PFSK-1 (cell line): ENCODE data around the gene RPUSD1.

ENCODE experiments used
- FOXP2 ChIP-seq: optimal IDR thresholded peaks from 2 replicates; pipeline ENCODE3; 2011; ENCODE audit warnings: borderline replicate concordance, control low read depth, inconsistent platforms; ENCODE audit not compliant: insufficient read depth; ENCODE audit errors: extremely low read length, extremely low read depth
- POLR2AphosphoS5 ChIP-seq: IDR thresholded peaks from 2 replicates; pipeline ENCODE4 v1.6.1; 2012; ENCODE audit warnings: low read depth, mild to moderate bottlenecking, control low read depth, low read length, moderate library complexity
- SIN3A ChIP-seq: IDR thresholded peaks from 2 replicates; pipeline ENCODE4 v1.6.1; 2012; ENCODE audit warnings: mild to moderate bottlenecking, low read length, moderate library complexity, borderline replicate concordance; ENCODE audit not compliant: insufficient read depth
- TAF1 ChIP-seq: IDR thresholded peaks from 2 replicates; pipeline ENCODE4 v1.6.1; 2012; ENCODE audit warnings: low read length, control low read depth, borderline replicate concordance; ENCODE audit not compliant: insufficient read depth
- TF ChIP-seq, protein P1 (sequence below), 2 experiments: IDR thresholded peaks; 2 replicates each; pipeline versions ENCODE4 v1.6.1 to v1.8.0; 2011 to 2012; ENCODE audit warnings: low read depth in 2 of 2, low read length in 2 of 2, control low read depth in 1 of 2, inconsistent platforms in 1 of 2, mild to moderate bottlenecking in 1 of 2, moderate library complexity in 1 of 2; ENCODE audit not compliant: insufficient read depth in 1 of 2

RPUSD1 gene

DNA sequence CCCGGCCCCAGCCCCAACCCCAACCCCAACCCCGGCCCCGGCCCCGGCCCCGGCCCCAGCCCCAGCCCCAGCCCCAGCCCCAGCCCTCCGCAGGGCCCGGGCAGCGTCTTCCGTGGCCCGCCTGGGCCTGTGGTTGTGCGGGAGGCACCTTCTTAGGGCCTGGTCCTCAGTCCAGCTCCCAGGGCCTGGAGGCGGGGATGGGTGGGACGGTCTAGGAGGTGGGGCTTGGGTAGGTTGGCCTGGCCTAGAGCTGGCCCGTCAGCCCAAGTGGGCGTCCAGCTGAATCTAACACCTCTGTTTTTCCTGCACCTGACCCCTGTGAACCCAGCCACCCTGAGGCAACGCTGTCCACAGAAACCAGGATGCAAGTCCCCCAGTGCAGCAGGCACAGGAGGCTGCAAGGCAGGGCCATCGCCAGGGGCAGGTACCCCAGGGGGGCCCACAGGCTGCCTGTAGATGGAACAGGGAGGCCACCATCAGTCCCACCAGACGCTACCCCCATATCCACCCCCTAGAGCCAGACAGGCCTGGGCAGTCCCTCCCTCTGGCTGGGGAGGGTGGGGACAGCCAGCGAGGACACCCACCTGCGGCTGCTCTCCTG lies 18.9 kb downstream of the RPUSD1 start:
- TF ChIP-seq, protein P1, sequence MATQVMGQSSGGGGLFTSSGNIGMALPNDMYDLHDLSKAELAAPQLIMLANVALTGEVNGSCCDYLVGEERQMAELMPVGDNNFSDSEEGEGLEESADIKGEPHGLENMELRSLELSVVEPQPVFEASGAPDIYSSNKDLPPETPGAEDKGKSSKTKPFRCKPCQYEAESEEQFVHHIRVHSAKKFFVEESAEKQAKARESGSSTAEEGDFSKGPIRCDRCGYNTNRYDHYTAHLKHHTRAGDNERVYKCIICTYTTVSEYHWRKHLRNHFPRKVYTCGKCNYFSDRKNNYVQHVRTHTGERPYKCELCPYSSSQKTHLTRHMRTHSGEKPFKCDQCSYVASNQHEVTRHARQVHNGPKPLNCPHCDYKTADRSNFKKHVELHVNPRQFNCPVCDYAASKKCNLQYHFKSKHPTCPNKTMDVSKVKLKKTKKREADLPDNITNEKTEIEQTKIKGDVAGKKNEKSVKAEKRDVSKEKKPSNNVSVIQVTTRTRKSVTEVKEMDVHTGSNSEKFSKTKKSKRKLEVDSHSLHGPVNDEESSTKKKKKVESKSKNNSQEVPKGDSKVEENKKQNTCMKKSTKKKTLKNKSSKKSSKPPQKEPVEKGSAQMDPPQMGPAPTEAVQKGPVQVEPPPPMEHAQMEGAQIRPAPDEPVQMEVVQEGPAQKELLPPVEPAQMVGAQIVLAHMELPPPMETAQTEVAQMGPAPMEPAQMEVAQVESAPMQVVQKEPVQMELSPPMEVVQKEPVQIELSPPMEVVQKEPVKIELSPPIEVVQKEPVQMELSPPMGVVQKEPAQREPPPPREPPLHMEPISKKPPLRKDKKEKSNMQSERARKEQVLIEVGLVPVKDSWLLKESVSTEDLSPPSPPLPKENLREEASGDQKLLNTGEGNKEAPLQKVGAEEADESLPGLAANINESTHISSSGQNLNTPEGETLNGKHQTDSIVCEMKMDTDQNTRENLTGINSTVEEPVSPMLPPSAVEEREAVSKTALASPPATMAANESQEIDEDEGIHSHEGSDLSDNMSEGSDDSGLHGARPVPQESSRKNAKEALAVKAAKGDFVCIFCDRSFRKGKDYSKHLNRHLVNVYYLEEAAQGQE (IDR thresholded peaks at IDR 0.05; ENCODE audit: insufficient read depth in 1 of 2, low read depth in 2 of 2, low read length in 2 of 2): no peak
- TF ChIP-seq POLR2AphosphoS5: no peak
- TF ChIP-seq SIN3A: no peak
- no peak for TF ChIP-seq TAF1
- TF ChIP-seq FOXP2: no peak

DNA sequence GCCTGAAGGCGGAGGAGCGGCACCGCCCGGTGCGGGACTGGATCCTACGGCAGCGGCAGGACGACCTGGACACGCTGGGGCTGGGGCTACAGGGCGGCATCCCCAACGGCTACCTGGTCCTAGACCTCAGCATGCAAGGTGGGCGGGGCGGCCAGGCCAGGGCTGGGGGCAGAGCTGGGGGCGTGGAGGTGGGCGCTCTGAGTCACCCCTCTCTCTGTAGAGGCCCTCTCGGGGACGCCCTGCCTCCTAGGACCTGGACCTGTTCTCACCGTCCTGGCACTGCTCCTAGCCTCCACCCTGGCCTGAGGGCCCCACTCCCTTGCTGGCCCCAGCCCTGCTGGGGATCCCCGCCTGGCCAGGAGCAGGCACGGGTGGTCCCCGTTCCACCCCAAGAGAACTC lies 19.8 kb downstream of the RPUSD1 start:
- TF ChIP-seq FOXP2: no peak
- no peak for TF ChIP-seq POLR2AphosphoS5
- TF ChIP-seq TAF1: no peak
- TF ChIP-seq SIN3A: no peak
- TF ChIP-seq, protein P1 (IDR thresholded peaks at IDR 0.05; ENCODE audit: insufficient read depth in 1 of 2, low read depth in 2 of 2, low read length in 2 of 2): no peak

DNA sequence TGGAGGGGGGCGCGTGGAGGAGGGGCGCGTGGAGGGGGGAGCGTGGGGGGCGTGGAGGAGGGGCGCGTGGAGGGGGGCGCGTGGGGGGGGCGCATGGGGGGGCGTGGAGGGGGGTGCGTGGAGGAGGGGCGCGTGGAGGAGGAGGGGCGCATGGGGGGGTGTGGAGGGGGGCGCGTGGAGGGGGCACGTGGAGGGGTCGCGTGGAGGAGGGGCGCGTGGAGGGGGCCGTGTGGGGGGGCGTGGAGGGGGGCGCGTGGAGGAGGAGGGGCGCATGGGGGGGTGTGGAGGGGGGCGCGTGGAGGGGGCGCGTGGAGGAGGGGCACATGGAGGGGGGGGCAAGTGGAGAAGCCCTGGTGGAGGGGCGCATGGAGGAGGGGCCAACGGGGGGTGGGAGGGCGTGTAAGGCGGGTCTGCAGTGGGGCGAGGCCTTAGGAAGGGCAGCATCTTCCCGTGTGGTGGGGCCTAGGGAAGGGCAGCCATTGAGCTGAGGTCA lies 20.4 kb downstream of the RPUSD1 start:
- no peak for TF ChIP-seq POLR2AphosphoS5
- TF ChIP-seq FOXP2: no peak
- TF ChIP-seq TAF1: no peak
- TF ChIP-seq SIN3A: no peak
- TF ChIP-seq, protein P1 (IDR thresholded peaks at IDR 0.05; ENCODE audit: insufficient read depth in 1 of 2, low read depth in 2 of 2, low read length in 2 of 2): no peak

DNA sequence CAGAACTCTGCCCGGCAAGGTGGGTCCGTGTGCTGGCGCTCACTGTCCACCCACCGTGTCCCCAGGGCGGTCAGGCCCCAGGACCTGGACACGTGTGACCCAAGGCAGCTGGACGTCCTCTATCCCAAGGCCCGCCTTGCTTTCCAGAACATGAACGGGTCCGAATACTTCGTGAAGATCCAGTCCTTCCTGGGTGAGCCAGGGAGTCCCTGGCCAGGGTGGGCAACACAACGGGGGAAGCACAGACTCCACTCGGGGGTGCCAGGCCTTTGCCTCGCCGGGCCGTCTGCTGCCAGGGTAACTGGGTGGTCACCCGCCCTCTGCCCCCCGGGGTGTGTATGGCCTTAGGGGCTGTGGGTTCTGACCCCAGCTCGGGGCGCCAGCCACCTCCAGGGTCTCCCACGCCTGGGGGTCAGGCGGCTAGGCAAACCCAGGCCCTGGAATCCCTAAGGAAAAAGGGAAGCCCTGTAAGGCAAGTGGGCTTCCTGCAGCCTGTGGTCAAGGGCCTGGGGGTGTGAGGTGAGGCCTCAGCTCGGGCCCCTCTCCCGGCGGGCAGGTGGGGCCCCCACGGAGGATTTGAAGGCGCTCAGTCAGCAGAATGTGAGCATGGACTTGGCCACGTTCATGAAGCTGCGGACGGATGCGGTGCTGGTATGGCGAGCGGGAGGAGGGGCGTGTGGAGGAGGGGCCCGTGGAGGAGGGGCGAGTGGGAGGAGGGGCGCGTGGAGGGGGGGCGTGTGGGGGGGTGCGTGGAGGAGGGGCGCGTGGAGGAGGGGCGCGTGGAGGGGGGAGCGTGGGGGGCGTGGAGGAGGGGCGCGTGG lies 21.2 kb downstream of the RPUSD1 start:
- TF ChIP-seq SIN3A (no peak), FOXP2 (no peak)

DNA sequence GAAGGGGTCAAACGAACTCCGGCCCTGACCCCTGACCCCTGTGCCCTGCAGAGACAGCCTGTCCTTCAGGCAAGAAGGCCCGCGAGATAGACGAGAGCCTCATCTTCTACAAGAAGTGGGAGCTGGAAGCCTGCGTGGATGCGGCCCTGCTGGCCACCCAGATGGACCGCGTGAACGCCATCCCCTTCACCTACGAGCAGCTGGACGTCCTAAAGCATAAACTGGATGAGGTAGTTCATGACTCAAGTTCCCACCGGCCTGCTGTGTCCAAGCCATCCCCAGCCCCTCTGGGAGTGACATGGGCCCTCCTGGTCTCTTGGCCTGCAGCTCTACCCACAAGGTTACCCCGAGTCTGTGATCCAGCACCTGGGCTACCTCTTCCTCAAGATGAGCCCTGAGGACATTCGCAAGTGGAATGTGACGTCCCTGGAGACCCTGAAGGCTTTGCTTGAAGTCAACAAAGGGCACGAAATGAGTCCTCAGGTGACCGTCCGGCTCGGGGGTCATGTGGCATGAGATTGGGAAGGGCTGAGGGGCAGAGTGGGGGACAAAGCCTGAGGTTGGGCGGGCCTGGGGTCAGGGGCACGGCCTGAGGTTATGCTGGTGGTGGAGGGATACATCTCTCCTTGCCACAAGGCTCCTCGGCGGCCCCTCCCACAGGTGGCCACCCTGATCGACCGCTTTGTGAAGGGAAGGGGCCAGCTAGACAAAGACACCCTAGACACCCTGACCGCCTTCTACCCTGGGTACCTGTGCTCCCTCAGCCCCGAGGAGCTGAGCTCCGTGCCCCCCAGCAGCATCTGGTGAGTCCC lies 22.0 kb downstream of the RPUSD1 start:
- TF ChIP-seq, protein P1 (IDR thresholded peaks at IDR 0.05; ENCODE audit: insufficient read depth in 1 of 2, low read depth in 2 of 2, low read length in 2 of 2): no peak
- no peak for TF ChIP-seq SIN3A
- TF ChIP-seq FOXP2: no peak
- TF ChIP-seq TAF1: no peak
- TF ChIP-seq POLR2AphosphoS5: no peak
